Chondrocyte (in vitro differentiated cells): ENCODE data around the gene USP35. TPM values are rescaled to one million over a fixed set of nuclear protein-coding genes. Genes with fewer than 3 reads are reported as not detected.
A peak's percentile ranks its signal among the peaks of the same experiment; 100 is the strongest.
"Not testable (repeated sequence)": the region's sequence is repeated elsewhere in the genome, so short reads cannot be mapped to it uniquely, and the experiment has no call there.

Source experiments
- DNase-seq: peaks from one replicate; pipeline ENCODE4 v3.0.0; 2021; ENCODE audit warnings: mixed read lengths, low spot score
- H3K27ac Mint-ChIP-seq: one replicate; pipeline ENCODE4 v1.8.0; 2021; ENCODE audit warnings: mild to moderate bottlenecking, moderate library complexity, mixed read lengths; ENCODE audit not compliant: unreplicated experiment
- H3K27me3 Mint-ChIP-seq: 2 replicates; pipeline ENCODE4 v1.8.0; 2021; ENCODE audit warnings: low read depth, mixed read lengths
- H3K36me3 Mint-ChIP-seq: 2 replicates; pipeline ENCODE4 v1.8.0; 2021; ENCODE audit warnings: low read depth, mixed read lengths
- H3K4me1 Mint-ChIP-seq: 2 replicates; pipeline ENCODE4 v1.8.0; 2021; ENCODE audit warnings: low read depth, mild to moderate bottlenecking, mixed read lengths
- H3K4me3 Mint-ChIP-seq: one replicate; pipeline ENCODE4 v1.8.0; 2021; ENCODE audit warnings: mild to moderate bottlenecking, moderate library complexity, mixed read lengths; ENCODE audit not compliant: unreplicated experiment
- H3K9me3 Mint-ChIP-seq: 2 replicates; pipeline ENCODE4 v1.8.0; 2021; ENCODE audit warnings: low read depth, mixed read lengths
- CTCF ChIP-seq: fragments of 200-600 bp; sonication (generic); IDR thresholded peaks from 2 replicates; pipeline ENCODE4 v1.5.0; 2021; ENCODE audit warnings: antibody characterized with exemption, mild to moderate bottlenecking, moderate library complexity
- total RNA-seq: library from RNA; stranded (reverse); gene quantifications from 3 replicates; pipeline ENCODE4 v1.2.1, GENCODE V29; 2021

Gene USP35
- total RNA-seq, 1 donor from 2014 or later: 14.0 TPM

GRCh38 chr11:78170413-78170812, 18.3 kb upstream of the USP35 start:
- Mint-ChIP-seq H3K4me3 (no peak overlapping the region), H3K4me1 (peaks cover 57% of the 10 kb centered on the region), H3K9me3 (no peaks in the 10 kb centered on the region), H3K27ac (peak overlapping the region; percentile 91), H3K36me3 (peaks cover 13% of the 10 kb centered on the region), H3K27me3 (no peaks in the 10 kb centered on the region)
- no peak for TF ChIP-seq CTCF
- no peak for DNase-seq

- H3K4me1 Mint-ChIP-seq: peaks cover 57% of the 10 kb centered on the region
- peaks cover 13% of the 10 kb centered on the region for H3K36me3 Mint-ChIP-seq
- DNase-seq: no peak
- no peaks in the 10 kb centered on the region for H3K9me3 Mint-ChIP-seq
- H3K27ac Mint-ChIP-seq: peak overlapping the region; percentile 91
- no peak overlapping the region for H3K4me3 Mint-ChIP-seq
- no peak for TF ChIP-seq CTCF
- H3K27me3 Mint-ChIP-seq: no peaks in the 10 kb centered on the region
Measured at GRCh38 chr11:78170874-78171549, 17.7 kb upstream of the USP35 start.

DNA sequence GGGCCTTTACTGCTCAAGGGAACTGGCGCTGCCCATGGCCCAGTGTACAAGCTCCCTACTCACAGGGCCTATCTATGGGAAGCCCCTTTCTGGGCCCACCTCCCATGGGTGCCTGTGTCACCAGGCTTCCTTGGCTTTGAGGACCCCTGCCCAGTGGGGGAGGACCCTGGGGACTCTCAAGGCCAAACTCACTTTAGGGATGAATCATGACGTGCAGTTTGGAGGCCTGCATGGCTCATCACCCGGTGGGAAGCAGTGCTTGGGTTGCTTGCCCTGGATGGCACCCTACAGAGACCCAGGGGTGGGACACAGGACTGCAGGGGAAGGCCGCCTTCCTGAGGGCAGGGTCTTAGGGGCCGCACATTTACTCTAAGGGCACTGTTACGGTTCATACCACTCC, 16.8 kb upstream of the USP35 start:
- Mint-ChIP-seq H3K36me3 (peaks cover 18% of the 10 kb centered on the region), H3K27ac (peak overlapping the region; percentile 91), H3K4me1 (peaks cover 53% of the 10 kb centered on the region), H3K4me3 (no peak overlapping the region), H3K9me3 (peaks cover 3% of the 10 kb centered on the region), H3K27me3 (no peaks in the 10 kb centered on the region)
- DNase-seq: no peak
- TF ChIP-seq CTCF: no peak

DNA sequence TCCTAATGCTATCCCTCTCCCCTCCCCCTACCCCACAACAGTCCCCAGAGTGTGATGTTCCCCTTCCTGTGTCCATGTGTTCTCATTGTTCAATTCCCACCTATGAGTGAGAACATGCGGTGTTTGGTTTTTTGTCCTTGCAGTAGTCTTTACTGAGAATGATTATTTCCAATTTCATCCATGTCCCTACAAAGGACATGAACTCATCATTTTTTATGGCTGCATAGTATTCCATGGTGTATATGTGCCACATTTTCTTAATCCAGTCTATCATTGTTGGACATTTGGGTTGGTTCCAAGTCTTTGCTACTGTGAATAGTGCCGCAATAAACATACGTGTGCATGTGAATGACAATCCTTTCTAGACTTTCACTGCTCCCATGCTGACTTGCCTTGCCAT, 12.9 kb upstream of the USP35 start:
- not testable (repeated sequence) for DNase-seq, H3K4me3 Mint-ChIP-seq, H3K27me3 Mint-ChIP-seq, H3K9me3 Mint-ChIP-seq, H3K27ac Mint-ChIP-seq
- peaks cover 28% of the 10 kb centered on the region for H3K4me1 Mint-ChIP-seq
- peaks cover 18% of the 10 kb centered on the region for H3K36me3 Mint-ChIP-seq

DNA sequence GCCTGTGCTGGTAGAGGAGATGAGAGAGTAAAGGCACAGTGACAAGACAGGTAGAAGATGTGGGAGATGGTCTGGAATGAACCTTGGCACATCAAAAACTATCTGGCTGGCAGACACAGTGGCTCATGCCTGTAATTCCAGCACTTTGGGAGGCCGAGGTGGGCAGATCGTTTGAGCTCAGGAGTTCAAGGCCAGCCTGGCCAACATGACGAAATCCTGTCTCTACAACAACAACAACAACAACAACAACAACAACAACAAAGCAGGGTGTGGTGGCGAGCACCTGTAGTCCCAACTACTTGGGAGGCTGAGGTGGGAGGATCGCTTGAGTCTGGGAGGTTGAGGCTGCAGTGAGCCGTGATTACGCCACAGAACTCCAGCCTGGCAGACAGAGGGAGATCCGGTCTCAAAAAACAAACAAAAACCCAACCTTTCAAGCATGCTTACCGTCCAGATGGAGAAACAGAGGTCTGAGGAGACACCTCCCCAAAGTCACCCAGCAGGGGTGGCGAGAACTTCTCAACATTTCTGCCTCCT, 12.0 kb upstream of the USP35 start:
- no peak overlapping the region for H3K27ac Mint-ChIP-seq
- H3K4me1 Mint-ChIP-seq: peaks cover 27% of the 10 kb centered on the region
- H3K27me3 Mint-ChIP-seq: no peaks in the 10 kb centered on the region
- DNase-seq: no peak
- peaks cover 3% of the 10 kb centered on the region for H3K9me3 Mint-ChIP-seq
- TF ChIP-seq CTCF: no peak
- H3K4me3 Mint-ChIP-seq: no peak overlapping the region
- H3K36me3 Mint-ChIP-seq: peaks cover 18% of the 10 kb centered on the region

DNA sequence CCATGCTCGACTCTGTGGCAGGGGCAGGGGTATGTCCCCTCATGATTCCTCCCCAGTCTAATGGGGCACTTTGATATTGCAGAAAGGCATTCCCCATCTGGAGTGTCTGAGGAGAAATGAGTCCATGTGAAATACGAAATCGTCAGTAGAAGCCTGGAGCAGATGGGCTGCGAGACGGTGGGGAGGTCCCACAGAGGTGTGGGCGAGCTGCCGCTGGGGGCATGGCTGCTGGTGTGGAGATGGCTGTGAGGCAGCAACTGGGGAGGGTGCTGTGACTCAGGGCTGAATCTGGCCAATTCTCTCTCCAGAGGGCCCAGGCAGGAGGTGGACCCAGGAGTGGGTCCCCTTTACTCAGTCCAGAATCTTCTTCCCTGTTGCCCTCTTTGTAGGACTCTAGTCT, 11.5 kb upstream of the USP35 start:
- TF ChIP-seq CTCF: no peak
- Mint-ChIP-seq H3K27ac (no peak overlapping the region), H3K9me3 (peaks cover 3% of the 10 kb centered on the region), H3K4me1 (peaks cover 26% of the 10 kb centered on the region), H3K27me3 (no peaks in the 10 kb centered on the region), H3K4me3 (no peak overlapping the region), H3K36me3 (peaks cover 18% of the 10 kb centered on the region)
- no peak for DNase-seq
